ENCODE results near the gene MYL11. TPM values are rescaled to one million over a fixed set of nuclear protein-coding genes. Genes with fewer than 3 reads are reported as not detected.
A peak's percentile ranks its signal among the peaks of the same experiment; 100 is the strongest.

Gene MYL11
- total RNA-seq, 1 experiment from 2014 or later = not detected

DNA sequence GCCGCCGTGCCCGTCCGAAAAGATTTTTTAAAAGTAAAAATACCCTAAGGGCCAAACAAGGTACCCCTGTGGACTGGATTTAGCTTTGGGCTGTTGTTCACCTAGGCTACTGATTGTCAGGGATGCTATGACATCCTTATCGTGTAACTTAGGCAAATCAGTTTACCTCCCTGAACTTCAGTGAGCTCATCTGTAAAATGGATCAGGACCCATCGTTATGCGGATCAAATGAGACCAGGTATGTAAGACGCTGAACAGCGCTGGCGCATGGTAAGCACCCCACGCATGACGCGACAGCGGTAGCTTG, 32.1 kb downstream of the MYL11 start (continued):
- TF ChIP-seq ZNF274 (IDR thresholded peaks at IDR 0.05; ENCODE audit: low read depth, low read length) (no peak), SP1 (IDR thresholded peaks at IDR 0.05; ENCODE audit: low read depth) (no peak), EGR1 (IDR thresholded peaks at IDR 0.05; ENCODE audit: low read depth) (no peak), TCF7L2 (IDR thresholded peaks at IDR 0.05; ENCODE audit: borderline replicate concordance, extremely low read depth, insufficient read depth, insufficient read length) (no peak), FOSL1 (IDR thresholded peaks at IDR 0.05; ENCODE audit: low read depth) (no peak)

GRCh38 chr16:30407102-30407803, 32.7 kb downstream of the MYL11 start, which contains the start of gene ZNF771:
Gene ZNF771 (plus strand): TSS chr16:30407606. CDS start chr16:30408054, 448 bp downstream.
- no peaks in the 10 kb centered on the region for H4K20me1 ChIP-seq (ENCODE audit: insufficient read depth)
- no peaks in the 10 kb centered on the region for H3K9me2 ChIP-seq (ENCODE audit: insufficient read depth)
- ChIA-PET CTCF (interaction anchor here (0.9 to 1.7 kb wide), 8 partner anchors 10 to 315 kb away, joined by 3 to 5 read pairs (median 4); partner anchors contain the start of genes DCTPP1, PRR14, TBX6 and ZNF48), POLR2A (interaction anchor here (1.3 to 2.7 kb wide), 5 partner anchors 10 to 72 kb away, joined by 3 to 10 read pairs (median 9); partner anchors contain the start of genes TBC1D10B and ZNF48), RAD21 (ENCODE audit: low non-redundant PET in 1 of 2, low total read pairs in 2 of 2, uncharacterized antibody in 2 of 2, unreplicated experiment in 2 of 2) (interaction anchor here (0.6 to 1.0 kb wide), 4 partner anchors 10 to 97 kb away, joined by 3 to 6 read pairs (median 4); no protein-coding TSS in a partner anchor)
- H3K4me3 ChIP-seq (replicated peaks in 1 of 2; ENCODE audit: low read depth in 1 of 2, low read length in 2 of 2) = peak within 1 kb of the TSS; percentile 80 to 93
- peak within 1 kb of the TSS; percentile 88 for H3K4me2 ChIP-seq (ENCODE audit: low read length)
- intact Hi-C loops (cut with micrococcal nuclease) = loop anchor here (5.0 kb wide), 1 partner anchor 315 kb away; the partner anchor contains the start of gene TBX6
- H3K27me3 ChIP-seq (ENCODE audit: insufficient read depth, low read length) = no peaks in the 10 kb centered on the region
- peaks cover 18 to 26% of the 10 kb centered on the region in 2 experiments for H3K4me1 ChIP-seq (ENCODE audit: control insufficient read depth in 1 of 2, insufficient read depth in 2 of 2, low read length in 2 of 2)
- H3K9ac ChIP-seq (ENCODE audit: low read length) = peak within 1 kb of the TSS; percentile 88
- H2AFZ ChIP-seq (ENCODE audit: low read depth, low read length, poor library complexity, severe bottlenecking) = peak within 1 kb of the TSS; percentile 5
- BruUV-seq (replicated peaks) = TSS peak; percentile 85
- DNase-seq (ENCODE audit: low read depth, low spot score) (peak; percentile 73), ATAC-seq (peak; percentile 87)
- no peaks in the 10 kb centered on the region for H3K9me3 ChIP-seq (ENCODE audit: control insufficient read depth in 1 of 2, insufficient read depth in 1 of 2, low read depth in 1 of 2, low read length in 2 of 2)
- H3K79me2 ChIP-seq (ENCODE audit: insufficient read depth, low read length) = peaks cover 29% of the 10 kb centered on the region
- H3K27ac ChIP-seq (ENCODE audit: low read depth, low read length) = peak within 1 kb of the TSS; percentile 87
- H3K36me3 ChIP-seq (ENCODE audit: control insufficient read depth in 1 of 2, insufficient read depth in 2 of 2, low read length in 2 of 2) = peaks cover 2 to 10% of the 10 kb centered on the region in 2 experiments; a peak in 1 of 4 replicates
- TF ChIP-seq ELF1 (IDR thresholded peaks at IDR 0.05; ENCODE audit: borderline replicate concordance, low read depth) (no peak), POLR2AphosphoS5 (IDR thresholded peaks at IDR 0.05; ENCODE audit: low read depth, low read length) (peak; percentile 89), SIN3A (IDR thresholded peaks at IDR 0.05; ENCODE audit: low read depth) (peak; percentile 86), RAD21 (IDR thresholded peaks at IDR 0.05; ENCODE audit: low read depth) (no peak), SP1 (IDR thresholded peaks at IDR 0.05; ENCODE audit: low read depth) (peak; percentile 64), JUND (IDR thresholded peaks at IDR 0.05) (no peak), FOSL1 (IDR thresholded peaks at IDR 0.05; ENCODE audit: low read depth) (no peak), EZH2phosphoT487 (IDR thresholded peaks at IDR 0.05; ENCODE audit: borderline replicate concordance) (no peak), ATF3 (IDR thresholded peaks at IDR 0.05) (no peak), YY1 (IDR thresholded peaks at IDR 0.05; ENCODE audit: extremely low read depth, insufficient replicate concordance, low read depth, low read length) (peak; percentile 4), CEBPB (IDR thresholded peaks at IDR 0.05; ENCODE audit: low read depth) (no peak), REST (IDR thresholded peaks at IDR 0.05; ENCODE audit: low read depth) (no peak), EGR1 (IDR thresholded peaks at IDR 0.05; ENCODE audit: low read depth) (peak; percentile 87), CTCF (IDR thresholded peaks at IDR 0.05 in 2 of 3, conservative IDR thresholded peaks at IDR 0.05 in 1 of 3; ENCODE audit: borderline replicate concordance in 1 of 3, insufficient read depth in 1 of 3, low read depth in 2 of 3, low read length in 2 of 3) (no peak), SRF (IDR thresholded peaks at IDR 0.05; ENCODE audit: low read depth) (no peak), ZFX (IDR thresholded peaks at IDR 0.05) (peak; percentile 90), CBX3 (IDR thresholded peaks at IDR 0.05; ENCODE audit: low read depth) (no peak)
- TF ChIP-seq, protein P1, sequence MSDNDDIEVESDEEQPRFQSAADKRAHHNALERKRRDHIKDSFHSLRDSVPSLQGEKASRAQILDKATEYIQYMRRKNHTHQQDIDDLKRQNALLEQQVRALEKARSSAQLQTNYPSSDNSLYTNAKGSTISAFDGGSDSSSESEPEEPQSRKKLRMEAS (IDR thresholded peaks at IDR 0.05) = peak; percentile 97
